ENCODE data around the gene SERINC2.

DNA sequence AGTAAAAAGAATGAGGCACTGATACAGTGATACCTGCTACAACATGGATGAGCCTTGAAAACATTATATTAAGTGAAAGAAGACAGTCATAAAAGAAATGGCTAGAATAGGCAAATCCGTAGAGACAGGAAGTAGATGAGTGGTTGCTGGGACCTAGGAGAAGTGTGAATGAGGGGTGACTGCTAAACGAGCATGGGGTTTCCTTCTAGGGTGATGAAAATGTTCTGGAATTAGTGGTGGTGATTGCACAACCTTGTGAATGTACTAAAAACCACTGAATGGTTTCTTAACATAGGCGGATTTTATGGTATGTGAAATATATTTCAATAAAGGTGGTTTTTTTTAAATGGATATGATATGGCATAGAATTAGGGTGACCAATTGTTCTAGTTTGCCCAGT, 12.6 kb upstream of the SERINC2 start:
- TF ChIP-seq EZH2 (IDR thresholded peaks at IDR 0.05; ENCODE audit: low read length) = no peak
- TF ChIP-seq, protein P1, sequence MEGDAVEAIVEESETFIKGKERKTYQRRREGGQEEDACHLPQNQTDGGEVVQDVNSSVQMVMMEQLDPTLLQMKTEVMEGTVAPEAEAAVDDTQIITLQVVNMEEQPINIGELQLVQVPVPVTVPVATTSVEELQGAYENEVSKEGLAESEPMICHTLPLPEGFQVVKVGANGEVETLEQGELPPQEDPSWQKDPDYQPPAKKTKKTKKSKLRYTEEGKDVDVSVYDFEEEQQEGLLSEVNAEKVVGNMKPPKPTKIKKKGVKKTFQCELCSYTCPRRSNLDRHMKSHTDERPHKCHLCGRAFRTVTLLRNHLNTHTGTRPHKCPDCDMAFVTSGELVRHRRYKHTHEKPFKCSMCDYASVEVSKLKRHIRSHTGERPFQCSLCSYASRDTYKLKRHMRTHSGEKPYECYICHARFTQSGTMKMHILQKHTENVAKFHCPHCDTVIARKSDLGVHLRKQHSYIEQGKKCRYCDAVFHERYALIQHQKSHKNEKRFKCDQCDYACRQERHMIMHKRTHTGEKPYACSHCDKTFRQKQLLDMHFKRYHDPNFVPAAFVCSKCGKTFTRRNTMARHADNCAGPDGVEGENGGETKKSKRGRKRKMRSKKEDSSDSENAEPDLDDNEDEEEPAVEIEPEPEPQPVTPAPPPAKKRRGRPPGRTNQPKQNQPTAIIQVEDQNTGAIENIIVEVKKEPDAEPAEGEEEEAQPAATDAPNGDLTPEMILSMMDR (optimal IDR thresholded peaks at IDR 0.05 in 1 of 3, IDR thresholded peaks at IDR 0.05 in 1 of 3, conservative IDR thresholded peaks at IDR 0.05 in 1 of 3; ENCODE audit: extremely low read depth in 1 of 3, insufficient read depth in 2 of 3, low read length in 3 of 3) = no peak
